ENCODE data around the gene KCNMB2. TPM values are rescaled to one million over a fixed set of nuclear protein-coding genes. Genes with fewer than 3 reads are reported as not detected.

The KCNMB2 gene
- total RNA-seq, 2 donors from 2014 or later, result not detected

DNA sequence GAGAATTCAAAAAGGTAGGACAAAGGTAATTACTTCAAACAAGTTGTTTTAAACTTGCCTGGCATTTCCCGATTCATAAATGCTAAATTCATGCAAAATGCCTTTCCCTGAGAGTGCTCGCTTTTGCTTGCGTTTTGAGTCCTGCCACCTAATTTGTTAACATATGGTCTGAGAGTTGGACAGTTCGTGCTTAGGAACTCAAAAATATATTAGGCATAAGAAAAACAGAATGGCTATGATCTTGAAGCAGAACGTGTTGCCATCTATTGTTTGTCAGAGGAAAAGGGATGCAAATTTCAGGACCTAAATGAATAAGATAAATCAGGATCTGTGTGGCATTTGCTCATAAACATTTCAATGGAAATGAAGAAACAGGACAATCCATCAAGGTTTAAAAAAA is 339.6 kb downstream of the KCNMB2 start:
- no peaks in the 10 kb centered on the region for H3K27me3 Mint-ChIP-seq (ENCODE audit: insufficient read depth)
- Histone ChIP-seq H3K9ac (ENCODE audit: extremely low read depth, low read length, poor library complexity, severe bottlenecking) (no peak overlapping the region), H3K9me3 (ENCODE audit: control insufficient read depth, low read length) (no peaks in the 10 kb centered on the region), H3K36me3 (ENCODE audit: control insufficient read depth, insufficient read depth, low read length) (no peaks in the 10 kb centered on the region), H3K27me3 (ENCODE audit: control insufficient read depth, insufficient read depth, low read length, poor library complexity, severe bottlenecking) (peaks cover 15% of the 10 kb centered on the region), H3K4me3 (ENCODE audit: low read length) (no peak overlapping the region), H3K4me1 (ENCODE audit: control insufficient read depth, insufficient read depth, low read length) (no peaks in the 10 kb centered on the region), H3K27ac (ENCODE audit: low read depth, low read length) (no peak overlapping the region)
- no peaks in the 10 kb centered on the region for H3K36me3 Mint-ChIP-seq (ENCODE audit: low read depth)
- no peak overlapping the region for H3K4me3 Mint-ChIP-seq
- TF ChIP-seq, protein P1, sequence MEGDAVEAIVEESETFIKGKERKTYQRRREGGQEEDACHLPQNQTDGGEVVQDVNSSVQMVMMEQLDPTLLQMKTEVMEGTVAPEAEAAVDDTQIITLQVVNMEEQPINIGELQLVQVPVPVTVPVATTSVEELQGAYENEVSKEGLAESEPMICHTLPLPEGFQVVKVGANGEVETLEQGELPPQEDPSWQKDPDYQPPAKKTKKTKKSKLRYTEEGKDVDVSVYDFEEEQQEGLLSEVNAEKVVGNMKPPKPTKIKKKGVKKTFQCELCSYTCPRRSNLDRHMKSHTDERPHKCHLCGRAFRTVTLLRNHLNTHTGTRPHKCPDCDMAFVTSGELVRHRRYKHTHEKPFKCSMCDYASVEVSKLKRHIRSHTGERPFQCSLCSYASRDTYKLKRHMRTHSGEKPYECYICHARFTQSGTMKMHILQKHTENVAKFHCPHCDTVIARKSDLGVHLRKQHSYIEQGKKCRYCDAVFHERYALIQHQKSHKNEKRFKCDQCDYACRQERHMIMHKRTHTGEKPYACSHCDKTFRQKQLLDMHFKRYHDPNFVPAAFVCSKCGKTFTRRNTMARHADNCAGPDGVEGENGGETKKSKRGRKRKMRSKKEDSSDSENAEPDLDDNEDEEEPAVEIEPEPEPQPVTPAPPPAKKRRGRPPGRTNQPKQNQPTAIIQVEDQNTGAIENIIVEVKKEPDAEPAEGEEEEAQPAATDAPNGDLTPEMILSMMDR (conservative IDR thresholded peaks at IDR 0.05), result no peak
- no peak for DNase-seq
- peaks cover 12% of the 10 kb centered on the region for H3K4me1 Mint-ChIP-seq
- 72 to 74% methylated on average over 5 of the region's 5 CpGs for WGBS, 2 experiments (ENCODE audit: insufficient coverage in 1 of 2, insufficient read length in 1 of 2)
- H3K27ac Mint-ChIP-seq, result no peak overlapping the region
- H3K9me3 Mint-ChIP-seq, result no peaks in the 10 kb centered on the region

DNA sequence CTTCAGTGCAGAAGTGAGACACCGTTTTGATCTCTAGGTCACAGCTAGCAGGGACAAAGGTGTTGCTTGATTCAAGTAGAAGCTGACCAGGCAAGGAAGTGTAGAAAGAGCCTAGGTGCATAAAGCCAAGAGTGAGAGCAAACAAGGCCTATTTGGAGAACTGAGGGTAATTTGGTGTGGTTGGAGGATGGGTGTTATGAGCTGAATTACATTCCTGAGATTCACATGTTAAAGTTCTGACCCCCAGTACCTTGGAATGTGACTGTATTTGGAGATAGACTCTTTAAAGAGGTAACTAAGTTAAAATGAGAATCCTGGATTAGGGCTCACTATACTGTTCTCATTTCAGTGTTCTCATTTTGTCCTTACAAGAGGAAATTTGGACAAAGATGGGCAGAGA is 344.0 kb downstream of the KCNMB2 start:
- H3K4me1 Mint-ChIP-seq, result peaks cover 14% of the 10 kb centered on the region
- no peaks in the 10 kb centered on the region for H3K9me3 Mint-ChIP-seq
- H3K27ac ChIP-seq (ENCODE audit: low read depth, low read length), result no peak overlapping the region
- no peak overlapping the region for H3K9ac ChIP-seq (ENCODE audit: extremely low read depth, low read length, poor library complexity, severe bottlenecking)
- H3K36me3 Mint-ChIP-seq (ENCODE audit: low read depth), result no peaks in the 10 kb centered on the region
- no peak overlapping the region for H3K4me3 Mint-ChIP-seq
- no peak overlapping the region for H3K4me3 ChIP-seq (ENCODE audit: low read length)
- DNase-seq, result no peak
- peak overlapping the region; percentile 24 for H3K27ac Mint-ChIP-seq
- H3K27me3 Mint-ChIP-seq (ENCODE audit: insufficient read depth), result no peaks in the 10 kb centered on the region
- H3K36me3 ChIP-seq (ENCODE audit: control insufficient read depth, insufficient read depth, low read length), result no peaks in the 10 kb centered on the region
- H3K9me3 ChIP-seq (ENCODE audit: control insufficient read depth, low read length), result no peaks in the 10 kb centered on the region
- H3K4me1 ChIP-seq (ENCODE audit: control insufficient read depth, insufficient read depth, low read length), result no peaks in the 10 kb centered on the region
- 75 to 83% methylated on average over 1 of the region's 1 CpG for WGBS, 2 experiments (ENCODE audit: insufficient coverage in 1 of 2, insufficient read length in 1 of 2)
- TF ChIP-seq, protein P1 (conservative IDR thresholded peaks at IDR 0.05), result no peak
- H3K27me3 ChIP-seq (ENCODE audit: control insufficient read depth, insufficient read depth, low read length, poor library complexity, severe bottlenecking), result no peaks in the 10 kb centered on the region
